K562 (cell line): ENCODE results near the gene IL9. TPM values are rescaled to one million over a fixed set of nuclear protein-coding genes. Genes with fewer than 3 reads are reported as not detected.

Source experiments
- ATAC-seq: fragments of 200-7000 bp; cut with Tn5 transposase; 3 replicates; pipeline ENCODE4 v1.9.1; 2020; ENCODE audit warnings: moderate library complexity
- BruUV-seq: library from RNA; stranded (reverse); fragments of 400-500 nt; replicated peaks from 2 replicates; lab custom pipeline; 2021; lab: Mats Ljungman, UMichigan
- CTCF ChIA-PET: fragments of 300-600 bp; formaldehyde crosslinking; extraction: SDS; loops from one replicate; lab custom pipeline; 2021; ENCODE audit warnings: low intra/inter-chr PET ratio; lab: Yijun Ruan, JAX
- POLR2A ChIA-PET: fragments of 300-600, 350-650 bp; sonication (Branson Sonifier 250); formaldehyde crosslinking; extraction: SDS; loops from one replicate; lab custom pipeline; 2021; ENCODE audit warnings: antibody characterized with exemption, inconsistent platforms; lab: Yijun Ruan, JAX
- DNase-seq, 4 experiments: peaks; one replicate each; pipeline versions ENCODE4 v3.0.0 to v3.0.0-alpha.2; 2011 to 2018; ENCODE audit warnings: low spot score in 3 of 4, mixed read lengths in 3 of 4; ENCODE audit errors: extremely low read depth in 1 of 4
- FAIRE-seq: peaks from 2 replicates; lab custom pipeline; 2011; peaks lifted over from hg19 to GRCh38; lab: Jason Lieb, UNC
- H2AFZ ChIP-seq: 2 replicates; pipeline ENCODE4 v1.6.0; 2011; ENCODE audit warnings: low read depth, low read length, control low read depth, inconsistent platforms
- H3K27ac ChIP-seq: fragments of 200-600 bp; 3 replicates; pipeline ENCODE4 v1.8.0; 2011; ENCODE audit warnings: low read depth, mild to moderate bottlenecking, control low read depth, inconsistent platforms, low read length, moderate library complexity, mixed read lengths; ENCODE audit errors: extremely low read depth
- H3K27me3 ChIP-seq, 2 experiments: fragments of 300-600 bp in 1 of 2; 2 replicates in 1 of 2; 3 replicates in 1 of 2; pipeline versions ENCODE4 v1.6.0 to v1.8.0; 2011; ENCODE audit warnings: inconsistent platforms in 2 of 2, low read length in 2 of 2, mild to moderate bottlenecking in 1 of 2, mixed read lengths in 1 of 2, moderate library complexity in 1 of 2; ENCODE audit not compliant: control insufficient read depth in 2 of 2, insufficient read depth in 2 of 2
- H3K36me3 ChIP-seq: fragments of 300-600 bp; 3 replicates; pipeline ENCODE4 v1.8.0; 2011; ENCODE audit warnings: mild to moderate bottlenecking, low read length, inconsistent platforms; ENCODE audit not compliant: control insufficient read depth, insufficient read depth
- H3K4me1 ChIP-seq, 2 experiments: fragments of 200-600 bp in 1 of 2; replicated peaks in 1 of 2; 2 replicates in 1 of 2; 3 replicates in 1 of 2; pipeline versions ENCODE4 v1.5.1 to v1.8.0; 2011; ENCODE audit warnings: inconsistent platforms in 2 of 2, low read length in 2 of 2, mild to moderate bottlenecking in 1 of 2, mixed read lengths in 1 of 2, moderate library complexity in 1 of 2; ENCODE audit not compliant: control insufficient read depth in 2 of 2, insufficient read depth in 2 of 2
- H3K4me2 ChIP-seq: 2 replicates; pipeline ENCODE4 v1.6.1; 2011; ENCODE audit warnings: low read length, control low read depth, inconsistent platforms, mixed read lengths; ENCODE audit not compliant: insufficient read depth
- H3K4me3 ChIP-seq: fragments of 200-600 bp; sonication (generic), shearing (Covaris generic); 2 replicates; pipeline ENCODE4 v1.5.1; 2016; ENCODE audit warnings: control low read depth, inconsistent platforms
- H3K79me2 ChIP-seq: fragments of 200-600 bp; 3 replicates; pipeline ENCODE4 v1.8.0; 2011; ENCODE audit warnings: low read length, inconsistent platforms; ENCODE audit not compliant: control insufficient read depth, insufficient read depth
- H3K9ac ChIP-seq, 2 experiments: 2 replicates each; pipeline versions ENCODE4 v1.6.0 to v1.6.1; 2011; ENCODE audit warnings: low read depth in 2 of 2, low read length in 2 of 2, control low read depth in 1 of 2, inconsistent platforms in 1 of 2, mild to moderate bottlenecking in 1 of 2, mixed read lengths in 1 of 2; ENCODE audit not compliant: insufficient read depth in 1 of 2
- H3K9me1 ChIP-seq: one replicate; pipeline ENCODE4 v1.6.0; 2011; ENCODE audit warnings: inconsistent platforms, mild to moderate bottlenecking, low read length, moderate library complexity; ENCODE audit not compliant: control insufficient read depth, insufficient read depth
- H3K9me3 ChIP-seq: replicated peaks from 2 replicates; pipeline ENCODE4 v1.5.1; 2011; ENCODE audit warnings: low read depth, low read length, inconsistent platforms; ENCODE audit not compliant: control insufficient read depth, insufficient read depth
- H4K20me1 ChIP-seq: replicated peaks from 2 replicates; pipeline ENCODE4 v1.6.1; 2011; ENCODE audit warnings: low read length, inconsistent platforms, mixed read lengths; ENCODE audit not compliant: control insufficient read depth, insufficient read depth
- BCOR ChIP-seq: fragments of 450-650 bp; IDR thresholded peaks from 2 replicates; pipeline ENCODE4 v1.6.1; 2016
- DPF2 ChIP-seq: fragments of 450-650 bp; IDR thresholded peaks from 2 replicates; pipeline ENCODE4 v1.6.1; 2016
- EWSR1 ChIP-seq: fragments of 450-650 bp; IDR thresholded peaks from 2 replicates; pipeline ENCODE4 v1.6.1; 2018; ENCODE audit warnings: borderline replicate concordance, mild to moderate bottlenecking, low read depth, moderate library complexity; ENCODE audit not compliant: partially characterized antibody
- HDAC2 ChIP-seq: fragments of 450-650 bp; IDR thresholded peaks from 2 replicates; pipeline ENCODE4 v1.6.1; 2016; ENCODE audit warnings: mild to moderate bottlenecking
- KDM1A ChIP-seq, 2 experiments: fragments of 450-650 bp; IDR thresholded peaks; 2 replicates each; pipeline ENCODE4 v1.6.1; 2016; ENCODE audit warnings: mild to moderate bottlenecking in 2 of 2
- MAFK ChIP-seq: IDR thresholded peaks from 2 replicates; pipeline ENCODE4 v1.6.1; 2011; ENCODE audit warnings: low read length, improper control_type of control experiment
- MCM2 ChIP-seq: fragments of 450-650 bp; IDR thresholded peaks from 2 replicates; pipeline ENCODE4 v1.6.1; 2017; ENCODE audit warnings: low read depth, mild to moderate bottlenecking
- MEIS2 ChIP-seq: fragments of 450-650 bp; IDR thresholded peaks from 2 replicates; pipeline ENCODE4 v1.6.1; 2014; ENCODE audit warnings: mild to moderate bottlenecking; ENCODE audit not compliant: partially characterized antibody
- SMARCC2 ChIP-seq: fragments of 450-650 bp; IDR thresholded peaks from 2 replicates; pipeline ENCODE4 v1.6.1; 2017; ENCODE audit warnings: antibody characterized with exemption, moderate library complexity, mild to moderate bottlenecking, low read depth
- TAF1 ChIP-seq: IDR thresholded peaks from 2 replicates; pipeline ENCODE4 v1.6.1; 2011; ENCODE audit warnings: mild to moderate bottlenecking, low read length, moderate library complexity; ENCODE audit not compliant: insufficient read depth, control insufficient read depth, severe bottlenecking; ENCODE audit errors: extremely low read depth
- TEAD1 ChIP-seq, 2 experiments: fragments of 450-650 bp in 1 of 2; sonication (generic) in 1 of 2; formaldehyde crosslinking; IDR thresholded peaks; 2 replicates each; pipeline versions ENCODE4 v1.4.0 to v1.8.0; 2020 to 2022; ENCODE audit warnings: mild to moderate bottlenecking in 2 of 2, missing genetic modification reagents in 1 of 2
- ZBTB34 ChIP-seq: fragments of 250-450 bp; sonication (Bioruptor Pico); IDR thresholded peaks from 2 replicates; pipeline ENCODE4 v1.8.0; 2021; ENCODE audit warnings: mild to moderate bottlenecking, moderate library complexity
- ZMIZ1 ChIP-seq, 2 experiments: fragments of 150-350 bp in 1 of 2; IDR thresholded peaks; 2 replicates each; pipeline ENCODE4 v1.6.1; 2012 to 2016; ENCODE audit warnings: low read depth in 2 of 2, low read length in 2 of 2, mild to moderate bottlenecking in 1 of 2, moderate library complexity in 1 of 2
- WGBS: fragments of 100-300 bp; shearing (Covaris generic); methylation state at CpG from one replicate; pipeline ENCODE4 v1.1.6; 2016; ENCODE audit warnings: low coverage, mixed read lengths; ENCODE audit not compliant: insufficient coverage; ENCODE audit errors: missing lambda C conversion rate; 5-methylcytosine and 5-hydroxymethylcytosine counted together
- in situ Hi-C: fragments of 300-500 bp; cut with MboI; formaldehyde crosslinking; loops from 4 replicates; pipeline ENCODE4 v1.15.0; 2018; ENCODE audit warnings: inconsistent platforms, mixed read lengths
- intact Hi-C: fragments of 100-400 bp; cut with micrococcal nuclease; formaldehyde crosslinking; loops from 2 replicates; pipeline ENCODE4 v1.14.2; 2022
- polyA plus RNA-seq, 8 experiments: library from polyadenylated mRNA; depleted of rRNA in 4 of 8; stranded (reverse) in 5 of 8; unstranded in 3 of 8; fragments of >200 nt; fragmentation: Nextera tagmentation in 2 of 8; fragmentation: Illumina TruSeq in 1 of 8; extraction: Ambion mirVana in 2 of 8; extraction: Trizol in 1 of 8; gene quantifications; 2 replicates each; pipeline versions ENCODE4 v1.2.1 to v1.2.3, GENCODE V29; 2011 to 2014; ENCODE audit warnings: inconsistent platforms in 1 of 8, missing spikeins in 1 of 8
- total RNA-seq, 7 experiments: library from RNA; depleted of rRNA in 6 of 7; stranded (reverse); fragments of >200 nt in 6 of 7; fragmentation: Illumina TruSeq in 2 of 7; extraction: Trizol in 2 of 7; gene quantifications; 2 replicates each; pipeline versions ENCODE4 v1.2.1 to v1.2.3, GENCODE V29; 2011 to 2021; ENCODE audit warnings: low replicate concordance in 1 of 7
- TF ChIP-seq, protein P1 (sequence below), 2 experiments: fragments of 450-650 bp; IDR thresholded peaks; 2 replicates each; pipeline ENCODE4 v1.6.1; 2016
- TF ChIP-seq, protein P2 (sequence below): sonication (generic); formaldehyde crosslinking; IDR thresholded peaks from 2 replicates; pipeline ENCODE4 v1.8.0; 2022; ENCODE audit warnings: missing genetic modification reagents, mild to moderate bottlenecking, borderline replicate concordance

Gene IL9
- total and polyA plus RNA-seq, 9 of the 15 experiments (the other 6 are each of a cell fraction or from before 2014, with no cell fraction given), result not detected

DNA sequence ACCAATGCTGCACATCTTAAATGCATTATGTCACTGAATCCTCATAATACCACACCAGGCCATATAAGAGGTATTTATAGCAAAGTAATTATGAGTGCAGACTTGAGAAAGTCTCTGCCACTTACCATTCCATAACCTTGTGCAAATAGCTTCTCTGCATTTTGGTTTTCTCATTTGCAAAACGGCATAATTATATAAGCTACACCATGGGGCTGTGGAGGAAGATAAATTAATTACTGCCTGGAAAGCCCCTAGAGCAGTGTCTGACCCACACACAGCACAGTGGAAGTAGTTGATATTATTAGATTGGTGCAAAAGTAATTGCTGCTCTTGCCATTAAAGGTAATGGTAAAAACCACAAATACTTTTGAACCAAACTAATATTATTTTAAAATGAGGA lies 9.5 kb upstream of the IL9 start:
- ATAC-seq (no peak), DNase-seq (no peak), FAIRE-seq (no peak)
- no peaks in the 10 kb centered on the region for H3K9me1 ChIP-seq
- peaks cover 3 to 14% of the 10 kb centered on the region in 2 experiments; a peak in 4 of 5 replicates for H3K27me3 ChIP-seq
- no peaks in the 10 kb centered on the region for H4K20me1 ChIP-seq
- H3K27ac ChIP-seq, result no peak overlapping the region
- in situ Hi-C loops, result no loop called here
- H3K4me1 ChIP-seq, result no peaks in the 10 kb centered on the region
- CTCF ChIA-PET, result no interaction called here
- H3K9me3 ChIP-seq, result no peaks in the 10 kb centered on the region
- WGBS, result 0% methylated on average over 1 of the region's 1 CpG
- H3K4me2 ChIP-seq, result no peak overlapping the region
- intact Hi-C loops, result no loop called here
- no peak overlapping the region for H3K4me3 ChIP-seq
- H2AFZ ChIP-seq, result no peak overlapping the region
- no peaks in the 10 kb centered on the region for H3K79me2 ChIP-seq
- POLR2A ChIA-PET, result interaction anchor here (0.6 kb wide), 1 partner anchor 407 kb away, joined by 3 read pairs; no protein-coding TSS in a partner anchor
- H3K9ac ChIP-seq, result no peak overlapping the region
- no TSS peak for BruUV-seq
- no peaks in the 10 kb centered on the region for H3K36me3 ChIP-seq
- no peak for TF ChIP-seq KDM1A (IDR thresholded peaks at IDR 0.05)
- TF ChIP-seq ZMIZ1 (IDR thresholded peaks at IDR 0.05; ENCODE audit: low read depth in 2 of 2, low read length in 2 of 2), result no peak
- TF ChIP-seq ZBTB34 (CRISPR knock-in tag), result no peak
- no peak for TF ChIP-seq BCOR
- no peak for TF ChIP-seq TEAD1 (CRISPR knock-in tag; IDR thresholded peaks at IDR 0.05)
- no peak for TF ChIP-seq SMARCC2
- TF ChIP-seq, protein P1, sequence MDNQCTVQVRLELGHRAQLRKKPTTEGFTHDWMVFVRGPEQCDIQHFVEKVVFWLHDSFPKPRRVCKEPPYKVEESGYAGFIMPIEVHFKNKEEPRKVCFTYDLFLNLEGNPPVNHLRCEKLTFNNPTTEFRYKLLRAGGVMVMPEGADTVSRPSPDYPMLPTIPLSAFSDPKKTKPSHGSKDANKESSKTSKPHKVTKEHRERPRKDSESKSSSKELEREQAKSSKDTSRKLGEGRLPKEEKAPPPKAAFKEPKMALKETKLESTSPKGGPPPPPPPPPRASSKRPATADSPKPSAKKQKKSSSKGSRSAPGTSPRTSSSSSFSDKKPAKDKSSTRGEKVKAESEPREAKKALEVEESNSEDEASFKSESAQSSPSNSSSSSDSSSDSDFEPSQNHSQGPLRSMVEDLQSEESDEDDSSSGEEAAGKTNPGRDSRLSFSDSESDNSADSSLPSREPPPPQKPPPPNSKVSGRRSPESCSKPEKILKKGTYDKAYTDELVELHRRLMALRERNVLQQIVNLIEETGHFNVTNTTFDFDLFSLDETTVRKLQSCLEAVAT (IDR thresholded peaks at IDR 0.05), result no peak
- no peak for TF ChIP-seq MCM2
- TF ChIP-seq EWSR1, result no peak
- no peak for TF ChIP-seq MEIS2
- TF ChIP-seq HDAC2, result no peak
- no peak for TF ChIP-seq DPF2
- TF ChIP-seq, protein P2, sequence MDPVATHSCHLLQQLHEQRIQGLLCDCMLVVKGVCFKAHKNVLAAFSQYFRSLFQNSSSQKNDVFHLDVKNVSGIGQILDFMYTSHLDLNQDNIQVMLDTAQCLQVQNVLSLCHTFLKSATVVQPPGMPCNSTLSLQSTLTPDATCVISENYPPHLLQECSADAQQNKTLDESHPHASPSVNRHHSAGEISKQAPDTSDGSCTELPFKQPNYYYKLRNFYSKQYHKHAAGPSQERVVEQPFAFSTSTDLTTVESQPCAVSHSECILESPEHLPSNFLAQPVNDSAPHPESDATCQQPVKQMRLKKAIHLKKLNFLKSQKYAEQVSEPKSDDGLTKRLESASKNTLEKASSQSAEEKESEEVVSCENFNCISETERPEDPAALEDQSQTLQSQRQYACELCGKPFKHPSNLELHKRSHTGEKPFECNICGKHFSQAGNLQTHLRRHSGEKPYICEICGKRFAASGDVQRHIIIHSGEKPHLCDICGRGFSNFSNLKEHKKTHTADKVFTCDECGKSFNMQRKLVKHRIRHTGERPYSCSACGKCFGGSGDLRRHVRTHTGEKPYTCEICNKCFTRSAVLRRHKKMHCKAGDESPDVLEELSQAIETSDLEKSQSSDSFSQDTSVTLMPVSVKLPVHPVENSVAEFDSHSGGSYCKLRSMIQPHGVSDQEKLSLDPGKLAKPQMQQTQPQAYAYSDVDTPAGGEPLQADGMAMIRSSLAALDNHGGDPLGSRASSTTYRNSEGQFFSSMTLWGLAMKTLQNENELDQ (CRISPR knock-in tag), result no peak
- TF ChIP-seq MAFK, result no peak
- no peak for TF ChIP-seq TAF1
